ENCODE measurements around the gene SALL1. TPM values are rescaled to one million over a fixed set of nuclear protein-coding genes. Genes with fewer than 3 reads are reported as not detected.

Gene SALL1
- total RNA-seq, 1 donor from 2014 or later: 0.73 TPM

GRCh38 chr16:51141541-51141940 is 9.5 kb downstream of the SALL1 start:
- H3K4me1 Mint-ChIP-seq (ENCODE audit: unreplicated experiment): peaks cover 33% of the 10 kb centered on the region
- H3K9me3 Mint-ChIP-seq (ENCODE audit: unreplicated experiment): no peaks in the 10 kb centered on the region
- peaks cover 26% of the 10 kb centered on the region for H3K27me3 Mint-ChIP-seq (ENCODE audit: unreplicated experiment)
- no peaks in the 10 kb centered on the region for H3K36me3 Mint-ChIP-seq (ENCODE audit: unreplicated experiment)
- no peak for TF ChIP-seq CTCF (IDR thresholded peaks at IDR 0.05)
- no peak overlapping the region for H3K27ac Mint-ChIP-seq (ENCODE audit: unreplicated experiment)
- H3K4me3 Mint-ChIP-seq (ENCODE audit: unreplicated experiment): no peak overlapping the region
- no peak for DNase-seq (ENCODE audit: extremely low spot score, unreplicated experiment)

DNA sequence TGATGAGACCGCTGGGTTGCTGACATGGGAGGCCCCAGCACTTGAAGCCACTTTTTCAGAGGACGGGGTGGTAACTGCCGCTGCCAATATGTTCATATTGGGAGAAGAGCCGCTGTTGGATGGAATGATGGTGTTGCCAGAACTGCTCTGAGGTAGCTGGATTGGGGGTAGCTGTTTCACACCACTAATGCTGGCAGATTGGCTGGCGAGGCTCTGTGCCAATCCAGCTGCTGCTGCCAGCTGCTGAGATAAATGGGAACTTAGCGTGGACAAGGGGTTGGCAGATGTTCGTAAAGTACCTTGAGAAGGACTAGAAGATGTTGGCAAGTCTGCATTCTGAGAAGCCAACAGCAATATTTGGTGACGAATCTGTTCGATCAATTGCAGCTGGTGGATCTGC is 10.0 kb downstream of the SALL1 start:
- Mint-ChIP-seq H3K4me1 (ENCODE audit: unreplicated experiment) (peaks cover 28% of the 10 kb centered on the region), H3K36me3 (ENCODE audit: unreplicated experiment) (no peaks in the 10 kb centered on the region), H3K27me3 (ENCODE audit: unreplicated experiment) (peaks cover 22% of the 10 kb centered on the region), H3K9me3 (ENCODE audit: unreplicated experiment) (no peaks in the 10 kb centered on the region), H3K27ac (ENCODE audit: unreplicated experiment) (no peak overlapping the region), H3K4me3 (ENCODE audit: unreplicated experiment) (no peak overlapping the region)
- no peak for TF ChIP-seq CTCF (IDR thresholded peaks at IDR 0.05)
- no peak for DNase-seq (ENCODE audit: extremely low spot score, unreplicated experiment)

DNA sequence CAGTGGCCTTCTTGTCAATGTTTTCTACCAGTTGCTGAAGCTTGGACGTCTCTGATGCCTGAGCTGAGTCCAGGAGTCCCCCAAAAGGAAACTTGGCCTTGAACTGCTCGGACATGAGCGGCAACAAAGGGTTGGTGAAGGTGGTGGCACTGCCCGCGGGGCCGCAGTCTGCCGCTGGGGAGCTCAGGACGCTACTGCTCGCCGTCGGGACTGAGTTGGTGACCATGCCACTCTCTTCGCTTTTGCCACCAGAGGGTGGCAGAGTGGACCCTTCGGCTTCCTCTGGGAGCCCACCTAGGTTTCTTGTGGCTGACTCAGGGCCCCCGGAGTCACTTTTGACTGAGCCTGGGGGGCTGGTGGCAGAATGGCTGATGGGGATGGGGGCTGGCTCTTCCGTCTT is 11.0 kb downstream of the SALL1 start:
- TF ChIP-seq CTCF (IDR thresholded peaks at IDR 0.05): no peak
- no peak for DNase-seq (ENCODE audit: extremely low spot score, unreplicated experiment)
- Mint-ChIP-seq H3K36me3 (ENCODE audit: unreplicated experiment) (no peaks in the 10 kb centered on the region), H3K27me3 (ENCODE audit: unreplicated experiment) (peaks cover 15% of the 10 kb centered on the region), H3K27ac (ENCODE audit: unreplicated experiment) (no peak overlapping the region), H3K9me3 (ENCODE audit: unreplicated experiment) (no peaks in the 10 kb centered on the region), H3K4me1 (ENCODE audit: unreplicated experiment) (peaks cover 19% of the 10 kb centered on the region), H3K4me3 (ENCODE audit: unreplicated experiment) (no peak overlapping the region)

- H3K36me3 Mint-ChIP-seq (ENCODE audit: unreplicated experiment): no peaks in the 10 kb centered on the region
- no peak overlapping the region for H3K4me3 Mint-ChIP-seq (ENCODE audit: unreplicated experiment)
- peaks cover 15% of the 10 kb centered on the region for H3K4me1 Mint-ChIP-seq (ENCODE audit: unreplicated experiment)
- no peaks in the 10 kb centered on the region for H3K9me3 Mint-ChIP-seq (ENCODE audit: unreplicated experiment)
- H3K27ac Mint-ChIP-seq (ENCODE audit: unreplicated experiment): no peak overlapping the region
- peaks cover 11% of the 10 kb centered on the region for H3K27me3 Mint-ChIP-seq (ENCODE audit: unreplicated experiment)
- no peak for DNase-seq (ENCODE audit: extremely low spot score, unreplicated experiment)
- no peak for TF ChIP-seq CTCF (IDR thresholded peaks at IDR 0.05)
These were observed 11.5 kb downstream of the SALL1 start for GRCh38 chr16:51139568-51139967.

DNA sequence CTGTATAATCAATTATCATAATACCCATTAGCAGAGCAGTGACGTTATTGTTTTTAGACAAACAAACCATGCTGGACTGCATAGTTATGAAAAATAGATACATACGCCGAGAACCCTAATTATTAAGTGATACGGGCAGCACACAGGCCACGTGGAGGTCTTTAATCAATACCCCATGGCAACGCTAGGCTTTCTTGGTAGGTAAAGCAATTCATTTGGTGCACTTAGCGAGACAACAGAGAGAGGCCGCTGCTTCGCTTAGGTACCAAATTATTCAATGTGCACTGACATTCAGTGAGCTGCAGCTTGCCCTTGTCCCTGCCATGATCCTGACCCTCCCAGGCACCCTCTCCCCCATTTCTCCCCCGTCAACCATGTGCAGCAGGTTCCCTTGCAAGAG is 12.9 kb downstream of the SALL1 start:
- no peak overlapping the region for H3K27ac Mint-ChIP-seq (ENCODE audit: unreplicated experiment)
- no peak for TF ChIP-seq CTCF (IDR thresholded peaks at IDR 0.05)
- H3K4me1 Mint-ChIP-seq (ENCODE audit: unreplicated experiment): peaks cover 7% of the 10 kb centered on the region
- H3K4me3 Mint-ChIP-seq (ENCODE audit: unreplicated experiment): no peak overlapping the region
- peaks cover 13% of the 10 kb centered on the region for H3K27me3 Mint-ChIP-seq (ENCODE audit: unreplicated experiment)
- no peaks in the 10 kb centered on the region for H3K9me3 Mint-ChIP-seq (ENCODE audit: unreplicated experiment)
- DNase-seq (ENCODE audit: extremely low spot score, unreplicated experiment): no peak
- H3K36me3 Mint-ChIP-seq (ENCODE audit: unreplicated experiment): no peaks in the 10 kb centered on the region

Data from osteocyte (in vitro differentiated cells).